HG03139 (cell line): ENCODE measurements around the gene ZSCAN10.

ENCODE experiments used
- ATAC-seq: cut with Tn5 transposase; IDR thresholded peaks from one replicate; pipeline ENCODE4 v1.9.1; 2021; ENCODE audit not compliant: unreplicated experiment

The ZSCAN10 gene

DNA sequence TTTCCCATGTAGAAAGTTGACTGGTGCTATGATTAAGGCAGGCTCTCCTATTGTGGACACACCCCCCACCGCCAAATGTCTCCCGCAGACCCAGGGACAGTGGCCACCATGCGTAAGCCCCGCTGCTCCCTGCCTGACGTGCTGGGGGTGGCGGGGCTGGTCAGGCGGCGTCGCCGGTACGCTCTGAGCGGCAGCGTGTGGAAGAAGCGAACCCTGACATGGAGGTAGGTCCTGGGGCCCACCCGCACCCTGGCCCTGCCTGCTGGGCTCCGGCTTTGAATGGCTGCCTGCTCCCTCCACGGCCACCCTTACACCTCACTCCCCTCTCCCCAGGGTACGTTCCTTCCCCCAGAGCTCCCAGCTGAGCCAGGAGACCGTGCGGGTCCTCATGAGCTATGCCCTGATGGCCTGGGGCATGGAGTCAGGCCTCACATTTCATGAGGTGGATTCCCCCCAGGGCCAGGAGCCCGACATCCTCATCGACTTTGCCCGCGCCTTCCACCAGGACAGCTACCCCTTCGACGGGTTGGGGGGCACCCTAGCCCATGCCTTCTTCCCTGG is 49.1 kb downstream of the ZSCAN10 start:
- ATAC-seq, result no peak

- no peak for ATAC-seq
These were observed 51.7 kb downstream of the ZSCAN10 start for GRCh38 chr16:3047387-3047720.

DNA sequence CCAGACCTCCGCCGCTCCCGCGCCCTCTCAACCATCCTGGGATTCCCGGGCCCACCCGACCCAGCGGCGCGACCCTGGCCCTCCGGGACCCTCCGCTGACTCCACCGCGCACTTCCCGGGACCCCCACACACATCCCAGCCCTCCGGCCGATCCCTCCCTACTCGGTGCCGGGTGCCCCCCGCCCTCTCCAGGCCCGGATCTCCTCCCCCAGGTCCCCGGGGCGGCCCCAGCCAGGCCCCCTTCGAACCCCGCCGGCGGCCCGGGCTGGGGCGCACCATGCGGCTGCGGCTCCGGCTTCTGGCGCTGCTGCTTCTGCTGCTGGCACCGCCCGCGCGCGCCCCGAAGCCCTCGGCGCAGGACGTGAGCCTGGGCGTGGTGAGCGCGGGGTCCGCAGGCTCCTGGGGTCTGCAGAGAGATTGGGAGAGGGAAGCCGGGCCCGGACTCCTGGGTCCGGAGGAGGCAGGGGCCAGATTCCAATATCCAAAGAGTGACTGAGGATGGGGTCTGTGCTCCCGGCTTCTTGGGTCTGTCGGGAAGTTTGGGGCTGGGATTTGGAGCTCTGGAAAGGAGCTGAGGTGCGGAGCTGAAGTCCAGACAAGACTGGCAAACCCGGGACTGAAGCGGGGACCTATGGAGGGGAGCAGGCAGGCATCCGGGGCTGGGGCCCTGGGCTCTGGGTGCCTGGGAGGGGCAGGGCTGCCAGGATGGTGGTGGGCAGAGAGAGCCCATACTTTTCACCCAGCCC is 52.3 kb downstream of the ZSCAN10 start:
- no peak for ATAC-seq

- ATAC-seq, result no peak
These were observed 53.1 kb downstream of the ZSCAN10 start, which contains the start of gene MMP25 for GRCh38 chr16:3045758-3046640. TSS of gene MMP25 (plus strand) at chr16:3046561. CDS start at chr16:3046918, 357 bp downstream.

DNA sequence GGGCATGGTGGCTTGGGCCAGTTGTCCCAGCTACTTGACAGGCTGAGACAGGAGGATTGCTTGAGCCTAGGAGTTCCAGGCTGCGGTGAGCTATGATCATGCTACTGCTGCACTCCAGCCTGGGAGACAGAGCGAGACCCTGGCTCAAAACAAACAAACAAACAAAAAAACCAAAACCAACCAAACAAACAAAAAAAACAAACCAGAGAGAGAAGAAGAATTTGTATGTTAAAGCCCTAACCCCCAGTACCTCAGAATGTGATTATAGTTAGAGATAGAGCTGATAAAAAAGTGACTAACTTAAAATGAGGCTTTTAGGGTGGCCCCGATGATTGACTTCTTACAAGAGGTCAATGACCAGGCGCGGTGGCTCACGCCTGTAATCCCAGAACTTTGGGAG is 54.4 kb downstream of the ZSCAN10 start:
- no peak for ATAC-seq

DNA sequence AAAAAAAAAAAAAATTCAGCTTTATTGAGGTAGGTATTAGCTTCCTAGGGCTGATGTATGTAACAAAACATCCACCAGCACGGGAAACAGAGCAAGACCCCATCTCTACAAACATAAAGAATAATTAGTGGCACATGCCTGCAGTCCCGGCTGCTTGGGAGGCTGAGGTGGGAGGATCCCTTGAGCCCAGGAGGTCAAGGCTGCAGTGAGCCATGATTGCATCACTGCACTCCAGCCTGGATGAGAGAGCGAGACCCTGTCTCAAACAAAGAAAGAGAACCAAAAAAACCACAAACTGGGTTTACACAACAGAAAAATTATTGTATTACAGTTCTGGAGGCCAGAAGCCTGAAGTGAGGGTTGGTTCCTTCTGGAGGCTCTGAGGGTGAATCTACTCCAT is 56.7 kb downstream of the ZSCAN10 start:
- ATAC-seq, result no peak

GRCh38 chr16:3038896-3039295 is 60.2 kb downstream of the ZSCAN10 start:
- no peak for ATAC-seq
